Measurements from ENCODE around the gene LRRTM3.

The LRRTM3 gene

DNA sequence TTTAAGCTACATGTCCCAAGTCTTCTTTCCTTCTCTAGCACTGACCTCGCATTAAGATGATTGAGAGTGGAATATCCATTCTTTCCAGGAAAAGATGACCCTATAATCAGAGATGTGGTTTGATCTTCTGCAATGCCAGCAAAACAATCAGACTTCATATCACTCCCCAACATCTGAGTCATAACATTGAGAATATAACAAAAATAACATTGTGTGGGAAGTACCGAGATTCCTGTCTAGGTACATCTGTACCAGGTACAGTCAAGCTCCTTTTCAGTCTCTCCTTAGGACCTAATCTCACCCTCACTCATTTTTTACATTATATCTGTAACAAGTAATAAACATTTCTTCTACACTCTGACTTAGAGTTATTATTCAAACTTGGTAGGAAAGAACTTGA is 201.6 kb downstream of the LRRTM3 start:
- no peak for DNase-seq (ENCODE audit: low read depth)
- H3K4me3 ChIP-seq (ENCODE audit: low read length): no peak overlapping the region
- TF ChIP-seq, protein P1, sequence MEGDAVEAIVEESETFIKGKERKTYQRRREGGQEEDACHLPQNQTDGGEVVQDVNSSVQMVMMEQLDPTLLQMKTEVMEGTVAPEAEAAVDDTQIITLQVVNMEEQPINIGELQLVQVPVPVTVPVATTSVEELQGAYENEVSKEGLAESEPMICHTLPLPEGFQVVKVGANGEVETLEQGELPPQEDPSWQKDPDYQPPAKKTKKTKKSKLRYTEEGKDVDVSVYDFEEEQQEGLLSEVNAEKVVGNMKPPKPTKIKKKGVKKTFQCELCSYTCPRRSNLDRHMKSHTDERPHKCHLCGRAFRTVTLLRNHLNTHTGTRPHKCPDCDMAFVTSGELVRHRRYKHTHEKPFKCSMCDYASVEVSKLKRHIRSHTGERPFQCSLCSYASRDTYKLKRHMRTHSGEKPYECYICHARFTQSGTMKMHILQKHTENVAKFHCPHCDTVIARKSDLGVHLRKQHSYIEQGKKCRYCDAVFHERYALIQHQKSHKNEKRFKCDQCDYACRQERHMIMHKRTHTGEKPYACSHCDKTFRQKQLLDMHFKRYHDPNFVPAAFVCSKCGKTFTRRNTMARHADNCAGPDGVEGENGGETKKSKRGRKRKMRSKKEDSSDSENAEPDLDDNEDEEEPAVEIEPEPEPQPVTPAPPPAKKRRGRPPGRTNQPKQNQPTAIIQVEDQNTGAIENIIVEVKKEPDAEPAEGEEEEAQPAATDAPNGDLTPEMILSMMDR (conservative IDR thresholded peaks at IDR 0.05; ENCODE audit: low read length): no peak

DNA sequence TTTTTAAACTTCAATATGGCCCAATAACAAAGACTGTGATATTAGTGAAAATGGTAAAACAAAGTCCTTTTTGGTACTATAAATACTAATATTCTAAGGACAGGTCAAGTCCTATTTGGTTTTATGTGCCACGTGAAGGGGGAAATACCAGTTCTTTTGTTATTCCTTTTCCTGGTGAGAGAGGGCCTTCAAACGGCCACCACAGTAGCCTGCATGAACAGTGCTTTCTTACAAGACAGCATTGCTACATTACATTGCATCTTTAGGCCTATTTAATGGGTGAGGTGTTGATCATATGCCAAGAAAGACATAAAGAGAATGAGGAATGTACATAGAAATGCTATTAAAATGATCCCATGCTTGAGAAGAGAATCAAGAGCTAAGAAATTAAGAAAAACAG is 214.8 kb downstream of the LRRTM3 start:
- DNase-seq (ENCODE audit: low read depth): no peak
- no peak overlapping the region for H3K4me3 ChIP-seq (ENCODE audit: low read length)

DNA sequence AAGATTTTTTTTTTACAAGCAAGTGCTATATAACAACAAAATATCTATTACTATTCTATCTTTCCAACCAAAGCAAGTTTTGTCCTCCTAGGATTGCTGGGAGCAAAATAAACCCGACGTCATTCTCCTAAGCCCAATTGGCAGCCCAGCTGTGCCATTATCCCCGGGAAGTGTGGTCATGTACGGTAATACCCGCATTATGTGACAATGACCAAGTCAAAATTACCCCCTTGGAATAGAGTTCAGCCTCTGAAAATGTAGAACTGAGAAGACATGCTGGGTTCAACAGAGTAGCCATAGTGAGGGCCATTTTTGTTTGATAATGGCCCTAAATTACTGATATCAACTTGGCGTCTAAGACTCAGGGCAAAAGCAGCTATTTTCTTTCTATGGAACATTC is 215.5 kb downstream of the LRRTM3 start:
- DNase-seq (ENCODE audit: low read depth): no peak
- H3K4me3 ChIP-seq (ENCODE audit: low read length): no peak overlapping the region
- TF ChIP-seq, protein P1 (conservative IDR thresholded peaks at IDR 0.05; ENCODE audit: low read length): no peak

More for the DNA sequence above, 214.8 kb downstream of the LRRTM3 start:
- TF ChIP-seq, protein P1 (conservative IDR thresholded peaks at IDR 0.05; ENCODE audit: low read length): no peak

DNA sequence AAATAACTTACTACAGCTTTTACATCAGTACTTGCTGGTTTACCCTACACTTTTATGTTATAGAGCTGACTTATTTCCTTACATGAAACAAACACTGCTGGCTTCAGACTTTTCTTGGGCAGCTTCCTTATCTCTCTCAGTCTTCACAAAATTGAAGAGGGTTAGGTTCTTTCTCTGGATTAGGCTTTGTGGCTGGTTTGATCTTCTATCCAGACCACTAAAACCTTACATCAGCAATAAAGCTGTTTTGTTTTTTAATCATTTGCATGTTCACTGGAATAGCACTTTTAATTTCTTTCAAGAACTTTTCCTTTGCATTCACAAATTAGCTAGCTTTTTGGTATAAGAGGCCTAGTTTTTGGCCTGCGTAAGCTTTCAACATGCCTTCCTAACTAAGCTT is 218.7 kb downstream of the LRRTM3 start:
- DNase-seq (ENCODE audit: low read depth): no peak
- no peak overlapping the region for H3K4me3 ChIP-seq (ENCODE audit: low read length)
- TF ChIP-seq, protein P1 (conservative IDR thresholded peaks at IDR 0.05; ENCODE audit: low read length): no peak
